ENCODE data around the gene AFF1.

The AFF1 gene

DNA sequence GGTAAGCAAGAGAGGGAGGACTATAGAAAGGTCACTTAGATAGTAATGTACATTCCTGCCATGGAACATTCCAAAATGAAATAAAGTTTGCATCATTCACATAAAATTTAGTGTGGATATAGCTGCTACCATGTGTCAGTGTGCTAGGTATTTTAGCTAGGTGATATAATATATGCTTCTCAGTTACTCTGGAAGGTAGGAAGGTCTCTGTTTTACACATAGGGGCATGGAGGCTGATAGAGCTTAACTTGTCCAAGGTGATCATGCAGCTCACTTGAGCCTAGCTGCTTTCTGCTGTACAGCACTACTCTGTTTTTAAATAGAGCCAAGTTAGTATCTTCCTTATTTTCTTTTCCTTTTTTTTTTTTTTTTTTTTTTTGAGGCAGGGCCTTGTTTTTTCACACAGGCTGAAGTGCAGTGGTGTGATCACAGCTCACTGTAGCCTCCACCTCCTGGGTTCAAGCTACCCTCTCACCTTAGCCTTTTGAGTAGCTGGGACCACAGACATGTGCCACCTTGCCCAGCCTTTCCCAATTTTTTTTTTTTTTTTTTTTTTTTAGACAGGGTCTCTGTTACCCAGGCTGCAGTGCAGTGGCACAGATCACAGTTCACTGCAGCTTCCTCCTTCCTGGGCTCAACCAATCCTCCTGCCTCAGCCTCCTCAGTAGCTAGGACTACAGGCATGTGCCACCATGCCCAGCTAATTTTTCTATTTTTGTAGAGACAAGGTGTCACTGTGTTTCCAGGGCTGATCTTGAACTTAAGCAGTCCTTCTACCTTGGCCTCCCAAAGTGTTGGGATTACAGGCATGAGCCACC, 10.4 kb downstream of the AFF1 start:
- H3K4me3 ChIP-seq (ENCODE audit: control insufficient read depth, low read depth, low read length) = no peak overlapping the region
- DNase-seq (ENCODE audit: low read depth) = no peak
- no peak for TF ChIP-seq CTCF (IDR thresholded peaks at IDR 0.05; ENCODE audit: control insufficient read depth, insufficient read depth, low read depth, low read length, missing control alignments)

DNA sequence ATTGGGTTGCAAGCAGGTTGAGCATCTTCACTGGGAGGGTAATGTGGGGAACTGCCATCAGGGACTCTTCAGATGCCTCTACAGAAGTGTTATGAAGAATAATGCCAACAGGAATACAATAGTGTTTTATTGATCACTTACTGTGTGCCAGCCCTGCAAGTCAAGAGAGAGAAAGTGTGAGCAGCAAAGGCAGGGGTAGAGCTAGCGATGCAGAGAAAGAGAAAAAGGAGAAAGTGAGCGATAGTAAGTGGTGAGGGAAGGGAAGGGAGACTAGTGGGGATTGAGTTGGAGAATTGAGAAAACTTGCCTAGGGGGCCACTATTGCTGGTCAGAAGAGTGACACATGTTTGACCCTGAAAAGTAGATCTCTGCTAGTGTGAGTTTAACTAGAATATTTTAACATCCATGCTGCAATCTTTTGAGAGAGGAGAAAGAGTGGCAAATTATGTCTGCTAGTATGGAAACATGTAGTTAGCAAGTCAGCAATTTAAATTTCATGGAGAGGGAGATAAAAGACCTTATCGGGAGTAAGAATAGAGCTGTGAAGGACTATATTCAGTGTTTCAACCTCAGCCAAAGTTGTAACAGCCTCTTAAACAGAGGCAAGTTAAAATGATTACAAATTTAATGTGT, 12.2 kb downstream of the AFF1 start:
- H3K4me3 ChIP-seq (ENCODE audit: control insufficient read depth, low read depth, low read length) = no peak overlapping the region
- no peak for TF ChIP-seq CTCF (IDR thresholded peaks at IDR 0.05; ENCODE audit: control insufficient read depth, insufficient read depth, low read depth, low read length, missing control alignments)
- DNase-seq (ENCODE audit: low read depth) = no peak

DNA sequence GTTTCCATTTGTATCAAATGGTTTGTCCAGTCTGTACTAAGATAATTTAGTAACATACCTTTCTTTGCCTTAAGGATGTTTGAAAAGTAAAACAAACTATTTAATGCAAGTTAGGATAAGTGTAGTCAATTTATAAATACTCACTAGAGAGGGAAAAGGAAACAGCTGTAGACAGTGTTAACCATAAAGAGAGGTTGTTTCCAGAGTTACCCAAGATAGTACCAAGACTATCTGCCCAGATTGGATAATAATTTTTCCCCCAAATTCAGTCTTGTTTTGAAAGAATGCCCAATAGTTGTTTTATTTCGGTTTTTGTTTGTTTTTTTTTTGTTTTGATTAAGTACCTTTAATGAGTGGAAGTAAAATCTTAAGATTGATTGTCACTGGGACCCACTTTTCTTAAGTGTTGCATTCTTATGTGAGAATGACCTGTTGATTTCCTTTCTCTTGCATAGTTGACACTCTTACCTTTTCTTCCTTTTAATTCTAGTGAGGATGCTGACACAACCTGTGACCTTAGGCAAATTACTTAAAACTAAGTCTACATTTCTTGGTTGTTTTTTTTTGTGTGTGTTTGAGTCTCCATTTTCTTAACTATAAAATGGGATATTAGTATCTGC, 12.8 kb downstream of the AFF1 start:
- H3K4me3 ChIP-seq (ENCODE audit: control insufficient read depth, low read depth, low read length) = no peak overlapping the region
- no peak for TF ChIP-seq CTCF (IDR thresholded peaks at IDR 0.05; ENCODE audit: control insufficient read depth, insufficient read depth, low read depth, low read length, missing control alignments)
- DNase-seq (ENCODE audit: low read depth) = no peak

GRCh38 chr4:86948276-86948675, 13.5 kb downstream of the AFF1 start:
- TF ChIP-seq CTCF (IDR thresholded peaks at IDR 0.05; ENCODE audit: control insufficient read depth, insufficient read depth, low read depth, low read length, missing control alignments) = no peak
- no peak overlapping the region for H3K4me3 ChIP-seq (ENCODE audit: control insufficient read depth, low read depth, low read length)
- no peak for DNase-seq (ENCODE audit: low read depth)

DNA sequence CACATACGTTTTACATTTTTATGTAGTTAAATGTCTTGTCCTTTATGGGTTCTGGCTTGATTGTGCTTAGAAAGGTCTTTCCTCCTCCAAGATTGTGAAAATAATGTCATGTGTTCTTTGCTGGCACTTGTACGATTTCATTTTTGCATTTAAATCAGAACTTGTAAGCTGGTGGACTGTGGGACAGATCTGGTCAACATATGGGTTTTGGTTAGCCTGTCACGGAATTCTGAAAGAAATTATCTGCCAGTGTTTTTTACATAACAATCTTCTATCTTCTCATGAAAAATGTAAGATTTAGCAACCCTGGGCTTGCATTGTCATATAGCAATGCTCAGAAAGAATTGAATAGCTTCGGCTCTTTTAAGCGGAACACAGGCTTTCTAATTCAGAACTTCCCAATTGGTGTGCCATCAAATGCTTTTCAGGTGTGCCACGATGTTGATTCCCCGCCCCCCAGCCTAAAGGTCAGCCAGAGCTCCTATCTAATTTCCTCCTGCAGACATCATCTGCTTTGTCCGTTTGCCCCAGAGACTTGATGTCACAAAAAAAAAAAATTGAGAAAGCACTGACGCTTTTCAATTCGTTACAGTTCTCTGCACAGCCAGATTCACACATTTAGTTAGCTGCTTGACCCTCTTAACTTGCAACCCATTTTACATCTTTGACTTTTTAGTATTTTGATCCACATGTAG, 16.2 kb downstream of the AFF1 start:
- H3K4me3 ChIP-seq (ENCODE audit: control insufficient read depth, low read depth, low read length) = no peak overlapping the region
- no peak for DNase-seq (ENCODE audit: low read depth)
- TF ChIP-seq CTCF (IDR thresholded peaks at IDR 0.05; ENCODE audit: control insufficient read depth, insufficient read depth, low read depth, low read length, missing control alignments) = no peak

GRCh38 chr4:86955888-86956451, 21.2 kb downstream of the AFF1 start:
- TF ChIP-seq CTCF (IDR thresholded peaks at IDR 0.05; ENCODE audit: control insufficient read depth, insufficient read depth, low read depth, low read length, missing control alignments) = no peak
- no peak for DNase-seq (ENCODE audit: low read depth)
- no peak overlapping the region for H3K4me3 ChIP-seq (ENCODE audit: control insufficient read depth, low read depth, low read length)

Data from AG09309 (cell line).